HCT116 (cell line): ENCODE results near the gene SLC6A3.

ENCODE experiments used
- CTCF ChIP-seq, 3 experiments: fragments of 200-600 bp in 1 of 3; sonication (generic) in 1 of 3; IDR thresholded peaks in 2 of 3; conservative IDR thresholded peaks in 1 of 3; 2 replicates each; pipeline ENCODE4 v1.5.1; 2012 to 2017; ENCODE audit warnings: low read depth in 2 of 3, low read length in 2 of 3, antibody characterized with exemption in 1 of 3, borderline replicate concordance in 1 of 3, control low read depth in 1 of 3, mild to moderate bottlenecking in 1 of 3, mixed read lengths in 1 of 3, mixed run types in 1 of 3, moderate library complexity in 1 of 3; ENCODE audit not compliant: insufficient read depth in 1 of 3
- EGR1 ChIP-seq: IDR thresholded peaks from 2 replicates; pipeline ENCODE4 v1.6.1; 2012; ENCODE audit warnings: low read depth
- EZH2 ChIP-seq: fragments of 200-600 bp; sonication (generic); IDR thresholded peaks from 2 replicates; pipeline ENCODE4 v1.6.1; 2017; ENCODE audit warnings: antibody characterized with exemption, mixed run types
- MAX ChIP-seq: IDR thresholded peaks from 2 replicates; pipeline ENCODE4 v1.6.1; 2012
- POLR2A ChIP-seq: IDR thresholded peaks from 2 replicates; pipeline ENCODE4 v1.7.0; 2011; ENCODE audit warnings: borderline replicate concordance; ENCODE audit not compliant: insufficient read depth, insufficient read length; ENCODE audit errors: extremely low read depth
- POLR2AphosphoS5 ChIP-seq: IDR thresholded peaks from 2 replicates; pipeline ENCODE4 v1.6.1; 2011; ENCODE audit warnings: mild to moderate bottlenecking, low read depth, low read length, moderate library complexity
- RAD21 ChIP-seq: IDR thresholded peaks from 2 replicates; pipeline ENCODE4 v1.6.1; 2012; ENCODE audit warnings: low read depth, mild to moderate bottlenecking
- TCF7L2 ChIP-seq: IDR thresholded peaks from 2 replicates; pipeline ENCODE4 v1.7.0; 2011; ENCODE audit warnings: borderline replicate concordance, inconsistent platforms; ENCODE audit not compliant: insufficient read depth, insufficient read length; ENCODE audit errors: extremely low read depth
- YY1 ChIP-seq: IDR thresholded peaks from 2 replicates; pipeline ENCODE4 v1.6.1; 2011; ENCODE audit warnings: low read length, low read depth, moderate library complexity, mild to moderate bottlenecking; ENCODE audit not compliant: insufficient replicate concordance; ENCODE audit errors: extremely low read depth
- TF ChIP-seq, protein P1 (sequence below): IDR thresholded peaks from 2 replicates; pipeline ENCODE4 v1.6.1; 2012; ENCODE audit warnings: low read depth
- TF ChIP-seq, protein P2 (sequence below): IDR thresholded peaks from 2 replicates; pipeline ENCODE4 v1.6.1; 2012

GRCh38 chr5:1444361-1445189 is 665 bp downstream of the SLC6A3 start:
- no peak for TF ChIP-seq RAD21
- TF ChIP-seq CTCF (IDR thresholded peaks at IDR 0.05 in 2 of 3, conservative IDR thresholded peaks at IDR 0.05 in 1 of 3; ENCODE audit: borderline replicate concordance in 1 of 3, insufficient read depth in 1 of 3, low read depth in 2 of 3, low read length in 2 of 3) = no peak
- TF ChIP-seq, protein P1, sequence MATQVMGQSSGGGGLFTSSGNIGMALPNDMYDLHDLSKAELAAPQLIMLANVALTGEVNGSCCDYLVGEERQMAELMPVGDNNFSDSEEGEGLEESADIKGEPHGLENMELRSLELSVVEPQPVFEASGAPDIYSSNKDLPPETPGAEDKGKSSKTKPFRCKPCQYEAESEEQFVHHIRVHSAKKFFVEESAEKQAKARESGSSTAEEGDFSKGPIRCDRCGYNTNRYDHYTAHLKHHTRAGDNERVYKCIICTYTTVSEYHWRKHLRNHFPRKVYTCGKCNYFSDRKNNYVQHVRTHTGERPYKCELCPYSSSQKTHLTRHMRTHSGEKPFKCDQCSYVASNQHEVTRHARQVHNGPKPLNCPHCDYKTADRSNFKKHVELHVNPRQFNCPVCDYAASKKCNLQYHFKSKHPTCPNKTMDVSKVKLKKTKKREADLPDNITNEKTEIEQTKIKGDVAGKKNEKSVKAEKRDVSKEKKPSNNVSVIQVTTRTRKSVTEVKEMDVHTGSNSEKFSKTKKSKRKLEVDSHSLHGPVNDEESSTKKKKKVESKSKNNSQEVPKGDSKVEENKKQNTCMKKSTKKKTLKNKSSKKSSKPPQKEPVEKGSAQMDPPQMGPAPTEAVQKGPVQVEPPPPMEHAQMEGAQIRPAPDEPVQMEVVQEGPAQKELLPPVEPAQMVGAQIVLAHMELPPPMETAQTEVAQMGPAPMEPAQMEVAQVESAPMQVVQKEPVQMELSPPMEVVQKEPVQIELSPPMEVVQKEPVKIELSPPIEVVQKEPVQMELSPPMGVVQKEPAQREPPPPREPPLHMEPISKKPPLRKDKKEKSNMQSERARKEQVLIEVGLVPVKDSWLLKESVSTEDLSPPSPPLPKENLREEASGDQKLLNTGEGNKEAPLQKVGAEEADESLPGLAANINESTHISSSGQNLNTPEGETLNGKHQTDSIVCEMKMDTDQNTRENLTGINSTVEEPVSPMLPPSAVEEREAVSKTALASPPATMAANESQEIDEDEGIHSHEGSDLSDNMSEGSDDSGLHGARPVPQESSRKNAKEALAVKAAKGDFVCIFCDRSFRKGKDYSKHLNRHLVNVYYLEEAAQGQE = no peak
- TF ChIP-seq YY1 = no peak
- no peak for TF ChIP-seq POLR2A
- TF ChIP-seq TCF7L2 = no peak
- no peak for TF ChIP-seq POLR2AphosphoS5
- no peak for TF ChIP-seq EZH2
- TF ChIP-seq, protein P2, sequence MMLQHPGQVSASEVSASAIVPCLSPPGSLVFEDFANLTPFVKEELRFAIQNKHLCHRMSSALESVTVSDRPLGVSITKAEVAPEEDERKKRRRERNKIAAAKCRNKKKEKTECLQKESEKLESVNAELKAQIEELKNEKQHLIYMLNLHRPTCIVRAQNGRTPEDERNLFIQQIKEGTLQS = no peak
- no peak for TF ChIP-seq MAX
- TF ChIP-seq EGR1 = no peak
